H9 (cell line): Measurements from ENCODE around the gene MRPL27. TPM values are rescaled to one million over a fixed set of nuclear protein-coding genes. Genes with fewer than 3 reads are reported as not detected.

Experiments used
- DNase-seq: peaks from one replicate; pipeline ENCODE4 v3.0.0-alpha.2; 2017
- H2AFZ ChIP-seq: one replicate; pipeline ENCODE4 v1.6.1; 2013; ENCODE audit warnings: mild to moderate bottlenecking, low read length, control low read depth, moderate library complexity
- H2AK5ac ChIP-seq: 2 replicates; pipeline ENCODE4 v1.6.1; 2013; ENCODE audit warnings: low read length, control low read depth, mixed read lengths; ENCODE audit not compliant: insufficient read length
- H2BK120ac ChIP-seq: one replicate; pipeline ENCODE4 v1.6.1; 2013; ENCODE audit warnings: low read depth, mild to moderate bottlenecking, low read length, control low read depth, inconsistent platforms; ENCODE audit not compliant: poor library complexity, severe bottlenecking
- H2BK12ac ChIP-seq: 2 replicates; pipeline ENCODE4 v1.6.1; 2013; ENCODE audit warnings: low read length, control low read depth, mixed read lengths, low read depth; ENCODE audit not compliant: insufficient read length
- H2BK15ac ChIP-seq: 2 replicates; pipeline ENCODE4 v1.6.1; 2013; ENCODE audit warnings: low read depth, low read length, control low read depth
- H2BK20ac ChIP-seq: one replicate; pipeline ENCODE4 v1.6.1; 2013; ENCODE audit warnings: low read depth, mild to moderate bottlenecking, low read length, control low read depth, inconsistent platforms; ENCODE audit not compliant: poor library complexity, severe bottlenecking
- H2BK5ac ChIP-seq: 2 replicates; pipeline ENCODE4 v1.6.1; 2013; ENCODE audit warnings: low read length, control low read depth, mixed read lengths; ENCODE audit not compliant: insufficient read length
- H3K14ac ChIP-seq: 2 replicates; pipeline ENCODE4 v1.6.1; 2013; ENCODE audit warnings: low read length, control low read depth; ENCODE audit not compliant: insufficient read depth
- H3K18ac ChIP-seq: 2 replicates; pipeline ENCODE4 v1.6.1; 2013; ENCODE audit warnings: low read depth, mild to moderate bottlenecking, mixed read lengths, low read length, control low read depth; ENCODE audit not compliant: insufficient read length
- H3K23ac ChIP-seq: 2 replicates; pipeline ENCODE4 v1.6.1; 2013; ENCODE audit warnings: low read length, control low read depth, mixed read lengths, low read depth; ENCODE audit not compliant: insufficient read length
- H3K23me2 ChIP-seq: 2 replicates; pipeline ENCODE4 v1.6.1; 2013; ENCODE audit warnings: low read depth, mild to moderate bottlenecking, mixed read lengths, low read length, control low read depth; ENCODE audit not compliant: insufficient read length, poor library complexity, severe bottlenecking
- H3K27ac ChIP-seq: 2 replicates; pipeline ENCODE4 v1.5.1; 2013; ENCODE audit warnings: low read length, control low read depth, mixed read lengths, low read depth; ENCODE audit not compliant: insufficient read length
- H3K27me3 ChIP-seq: 2 replicates; pipeline ENCODE4 v1.6.1; 2013; ENCODE audit warnings: low read length, control low read depth, inconsistent platforms; ENCODE audit not compliant: insufficient read depth
- H3K4ac ChIP-seq: 2 replicates; pipeline ENCODE4 v1.6.1; 2013; ENCODE audit warnings: low read depth, mild to moderate bottlenecking, control low read depth, inconsistent platforms, low read length, moderate library complexity
- H3K4me1 ChIP-seq: 2 replicates; pipeline ENCODE4 v1.6.1; 2013; ENCODE audit warnings: low read length, control low read depth, inconsistent platforms; ENCODE audit not compliant: insufficient read depth
- H3K4me2 ChIP-seq: 2 replicates; pipeline ENCODE4 v1.6.1; 2013; ENCODE audit warnings: low read length, control low read depth, mixed read lengths; ENCODE audit not compliant: insufficient read length, insufficient read depth
- H3K56ac ChIP-seq: 2 replicates; pipeline ENCODE4 v1.6.1; 2013; ENCODE audit warnings: low read depth, mild to moderate bottlenecking, mixed read lengths, low read length, control low read depth; ENCODE audit not compliant: insufficient read length
- H3K79me1 ChIP-seq: 2 replicates; pipeline ENCODE4 v1.6.1; 2013; ENCODE audit warnings: low read depth, mild to moderate bottlenecking, moderate library complexity, low read length, control low read depth, inconsistent platforms; ENCODE audit not compliant: insufficient read depth, poor library complexity, severe bottlenecking
- H3K79me2 ChIP-seq: 2 replicates; pipeline ENCODE4 v1.6.1; 2013; ENCODE audit warnings: low read length, control low read depth, inconsistent platforms; ENCODE audit not compliant: insufficient read depth
- H3K9ac ChIP-seq: 2 replicates; pipeline ENCODE4 v1.6.1; 2013; ENCODE audit warnings: low read length, control low read depth, mixed read lengths; ENCODE audit not compliant: insufficient read length; ENCODE audit errors: extremely low read depth
- H3K9me3 ChIP-seq: one replicate; pipeline ENCODE4 v1.6.1; 2013; ENCODE audit warnings: low read depth, low read length, inconsistent platforms; ENCODE audit not compliant: control insufficient read depth
- H3T11ph ChIP-seq: one replicate; pipeline ENCODE4 v1.6.1; 2013; ENCODE audit warnings: mild to moderate bottlenecking, low read length, control low read depth, inconsistent platforms
- H4K20me1 ChIP-seq: one replicate; pipeline ENCODE4 v1.6.1; 2013; ENCODE audit not compliant: control insufficient read depth, insufficient read length, insufficient read depth
- H4K5ac ChIP-seq: 2 replicates; pipeline ENCODE4 v1.6.1; 2013; ENCODE audit warnings: low read depth, mild to moderate bottlenecking, mixed read lengths, low read length, control low read depth; ENCODE audit not compliant: insufficient read length
- H4K8ac ChIP-seq: replicated peaks from 2 replicates; pipeline ENCODE4 v1.6.1; 2013; ENCODE audit warnings: low read length, control low read depth, mixed read lengths, low read depth; ENCODE audit not compliant: insufficient read length
- H4K91ac ChIP-seq: 2 replicates; pipeline ENCODE4 v1.6.1; 2013; ENCODE audit warnings: low read depth, mild to moderate bottlenecking, moderate library complexity, mixed read lengths, low read length, control low read depth; ENCODE audit not compliant: insufficient read length
- H3K27ac Mint-ChIP-seq, 3 experiments: 2 replicates in 2 of 3; 3 replicates in 1 of 3; pipeline ENCODE4 v1.8.0; 2020 to 2021; ENCODE audit warnings: mixed read lengths in 3 of 3, mild to moderate bottlenecking in 1 of 3, moderate library complexity in 1 of 3
- H3K27me3 Mint-ChIP-seq: 2 replicates; pipeline ENCODE4 v1.8.0; 2021; ENCODE audit warnings: low read depth, mild to moderate bottlenecking, moderate library complexity, mixed read lengths
- H3K36me3 Mint-ChIP-seq, 3 experiments: 2 replicates in 2 of 3; 3 replicates in 1 of 3; pipeline ENCODE4 v1.8.0; 2020 to 2021; ENCODE audit warnings: low read depth in 3 of 3, mixed read lengths in 3 of 3; ENCODE audit not compliant: insufficient read depth in 1 of 3
- H3K4me1 Mint-ChIP-seq, 2 experiments: 2 replicates each; pipeline ENCODE4 v1.8.0; 2020; ENCODE audit warnings: mixed read lengths in 2 of 2
- H3K4me3 Mint-ChIP-seq, 2 experiments: 2 replicates in 1 of 2; 3 replicates in 1 of 2; pipeline ENCODE4 v1.8.0; 2020 to 2021; ENCODE audit warnings: mild to moderate bottlenecking in 2 of 2, mixed read lengths in 2 of 2, moderate library complexity in 1 of 2
- H3K9me3 Mint-ChIP-seq, 2 experiments: 2 replicates in 1 of 2; 3 replicates in 1 of 2; pipeline ENCODE4 v1.8.0; 2020; ENCODE audit warnings: mild to moderate bottlenecking in 2 of 2, mixed read lengths in 2 of 2, moderate library complexity in 1 of 2
- CTCF ChIP-seq: fragments of 200-600 bp; sonication (generic); conservative IDR thresholded peaks from 3 replicates; pipeline ENCODE4 v1.8.0; 2021; ENCODE audit warnings: antibody characterized with exemption, mild to moderate bottlenecking
- WGBS: extraction: QIAGEN DNeasy Blood & Tissue Kit; methylation state at CpG from one replicate; pipeline ENCODE4 v1.1.7; 2013; ENCODE audit warnings: missing lambda C conversion rate, low lambda C conversion rate, mixed read lengths; ENCODE audit not compliant: insufficient read length; ENCODE audit errors: extremely low coverage; 5-methylcytosine and 5-hydroxymethylcytosine counted together
- total RNA-seq: library from RNA; stranded (reverse); gene quantifications from 2 replicates; pipeline ENCODE4 v1.2.1, GENCODE V29; 2021

Gene MRPL27
- total RNA-seq, 1 experiment from 2014 or later: 85.9 TPM

GRCh38 chr17:50396261-50397110 lies 23.5 kb upstream of the MRPL27 start:
- H3K36me3 Mint-ChIP-seq: peaks cover 28 to 46% (median 37%) of the 10 kb centered on the region in 3 experiments; a peak in 6 of 7 replicates
- Histone ChIP-seq H3K4me2 (peak overlapping the region; percentile 98), H3K23me2 (peaks cover 14% of the 10 kb centered on the region), H3K9ac (peak overlapping the region; percentile 78), H4K20me1 (no peaks in the 10 kb centered on the region), H3K14ac (no peak overlapping the region; the same call in 1 of the 2 replicates), H3T11ph (no peak overlapping the region), H3K4ac (no peak overlapping the region), H3K9me3 (no peaks in the 10 kb centered on the region), H2BK120ac (no peak overlapping the region), H2BK12ac (no peak overlapping the region), H2BK5ac (no peak overlapping the region), H2BK15ac (no peak overlapping the region), H4K5ac (no peak overlapping the region), H3K4me1 (0 out of 2 replicates have a peak, but pooled peaks cover 3% of the 10 kb centered on the region), H3K79me1 (peaks cover 11% of the 10 kb centered on the region), H2BK20ac (no peak overlapping the region), H4K8ac (no peak overlapping the region), H3K79me2 (peaks cover 11% of the 10 kb centered on the region; the same call in 1 of the 2 replicates), H3K23ac (no peak overlapping the region), H3K27ac (no peak overlapping the region), H2AK5ac (no peak overlapping the region), H3K56ac (no peak overlapping the region), H4K91ac (no peak overlapping the region), H2AFZ (no peak overlapping the region), H3K18ac (no peak overlapping the region), H3K27me3 (no peaks in the 10 kb centered on the region)
- no peak for DNase-seq
- peak overlapping the region; percentile 87 to 93 for H3K4me3 Mint-ChIP-seq
- H3K9me3 Mint-ChIP-seq: peaks cover 11 to 12% of the 10 kb centered on the region in 2 experiments; a peak in 4 of 5 replicates
- no CpG with 5 or more reads among the region's 30 CpGs for WGBS
- peaks cover 8% of the 10 kb centered on the region for H3K27me3 Mint-ChIP-seq
- TF ChIP-seq CTCF: no peak
- H3K27ac Mint-ChIP-seq: no peak overlapping the region; a peak in 2 of 7 replicates
- peaks cover 10 to 16% of the 10 kb centered on the region in 2 experiments for H3K4me1 Mint-ChIP-seq
